IMR-90 (cell line): ENCODE measurements around the gene PHACTR3. TPM values are rescaled to one million over a fixed set of nuclear protein-coding genes. Genes with fewer than 3 reads are reported as not detected.

Source experiments
- ATAC-seq: fragments of 200-7000 bp; cut with Tn5 transposase; 2 replicates; pipeline ENCODE4 v1.9.1; 2020; ENCODE audit warnings: low read depth, mild to moderate bottlenecking, moderate library complexity
- BruUV-seq: library from RNA; stranded (reverse); fragments of 400-500 nt; replicated peaks from 2 replicates; lab custom pipeline; 2021; lab: Mats Ljungman, UMichigan
- CTCF ChIA-PET: fragments of 300-600 bp; formaldehyde crosslinking; extraction: SDS; loops from one replicate; lab custom pipeline; 2021; ENCODE audit warnings: antibody characterized with exemption; lab: Yijun Ruan, JAX
- POLR2A ChIA-PET: fragments of 300-600 bp; sonication (Branson Sonifier 250); formaldehyde crosslinking; loops from one replicate; lab custom pipeline; 2022; ENCODE audit warnings: antibody characterized with exemption; ENCODE audit not compliant: unreplicated experiment; lab: Charles Lee
- DNase-seq: peaks from one replicate; pipeline ENCODE4 v3.0.0; 2013
- H2AFZ ChIP-seq: replicated peaks from 2 replicates; pipeline ENCODE3; 2013; ENCODE audit warnings: low read length, mild to moderate bottlenecking; ENCODE audit not compliant: poor library complexity
- H2AK5ac ChIP-seq: 2 replicates; pipeline ENCODE4 v1.6.1; 2013; ENCODE audit warnings: low read depth, low read length, inconsistent platforms
- H2AK9ac ChIP-seq: replicated peaks from 2 replicates; pipeline ENCODE3; 2013; ENCODE audit warnings: mild to moderate bottlenecking, low read depth, low read length, moderate library complexity; ENCODE audit not compliant: poor library complexity
- H2BK120ac ChIP-seq: 2 replicates; pipeline ENCODE4 v1.6.1; 2013; ENCODE audit warnings: low read depth, low read length, inconsistent platforms
- H2BK15ac ChIP-seq: 3 replicates; pipeline ENCODE4 v1.6.1; 2013; ENCODE audit warnings: low read depth, low read length, inconsistent platforms
- H2BK20ac ChIP-seq: 2 replicates; pipeline ENCODE4 v1.6.1; 2013; ENCODE audit warnings: low read depth, mild to moderate bottlenecking, inconsistent platforms, low read length, moderate library complexity
- H2BK5ac ChIP-seq: 2 replicates; pipeline ENCODE4 v1.6.1; 2013; ENCODE audit warnings: mild to moderate bottlenecking, low read depth, low read length, inconsistent platforms; ENCODE audit not compliant: poor library complexity, severe bottlenecking
- H3K14ac ChIP-seq: replicated peaks from 2 replicates; pipeline ENCODE4 v1.6.1; 2013; ENCODE audit warnings: low read depth, low read length, inconsistent platforms
- H3K18ac ChIP-seq: 2 replicates; pipeline ENCODE4 v1.6.1; 2013; ENCODE audit warnings: low read depth, low read length, control low read depth
- H3K23ac ChIP-seq: 2 replicates; pipeline ENCODE4 v1.6.1; 2013; ENCODE audit warnings: low read depth, low read length, inconsistent platforms
- H3K27ac ChIP-seq: 2 replicates; pipeline ENCODE4 v1.5.1; 2013; ENCODE audit warnings: mild to moderate bottlenecking, control low read depth, low read length; ENCODE audit not compliant: insufficient read depth
- H3K27me3 ChIP-seq: 2 replicates; pipeline ENCODE4 v1.6.1; 2013; ENCODE audit warnings: low read length; ENCODE audit not compliant: control insufficient read depth, insufficient read depth
- H3K36me3 ChIP-seq: 2 replicates; pipeline ENCODE4 v1.6.1; 2013; ENCODE audit warnings: low read length, mixed read lengths; ENCODE audit not compliant: control insufficient read depth, insufficient read depth
- H3K4ac ChIP-seq: 2 replicates; pipeline ENCODE4 v1.6.1; 2013; ENCODE audit warnings: low read depth, low read length, inconsistent platforms
- H3K4me1 ChIP-seq: 2 replicates; pipeline ENCODE4 v1.6.1; 2013; ENCODE audit warnings: low read length, mixed read lengths; ENCODE audit not compliant: control insufficient read depth, insufficient read depth
- H3K4me2 ChIP-seq: 2 replicates; pipeline ENCODE4 v1.6.1; 2013; ENCODE audit warnings: low read depth, mild to moderate bottlenecking, control low read depth, low read length, moderate library complexity
- H3K4me3 ChIP-seq: 2 replicates; pipeline ENCODE4 v1.5.1; 2013; ENCODE audit warnings: low read depth, mild to moderate bottlenecking, control low read depth, low read length, moderate library complexity; ENCODE audit not compliant: insufficient read depth
- H3K56ac ChIP-seq: 2 replicates; pipeline ENCODE4 v1.6.1; 2013; ENCODE audit warnings: low read length, inconsistent platforms; ENCODE audit not compliant: insufficient read depth; ENCODE audit errors: extremely low read depth
- H3K79me1 ChIP-seq, 2 experiments: 2 replicates each; pipeline ENCODE4 v1.6.1; 2013; ENCODE audit warnings: low read length in 2 of 2, inconsistent platforms in 1 of 2, low read depth in 1 of 2
- H3K9ac ChIP-seq: 2 replicates; pipeline ENCODE4 v1.6.1; 2013; ENCODE audit warnings: low read depth, low read length, control low read depth
- H3K9me1 ChIP-seq: 2 replicates; pipeline ENCODE4 v1.6.1; 2013; ENCODE audit warnings: low read length, inconsistent platforms; ENCODE audit not compliant: insufficient read depth
- H3K9me3 ChIP-seq: 2 replicates; pipeline ENCODE4 v1.6.1; 2013; ENCODE audit warnings: low read length; ENCODE audit not compliant: control insufficient read depth, insufficient read depth
- H4K20me1 ChIP-seq: 2 replicates; pipeline ENCODE4 v1.6.1; 2013; ENCODE audit warnings: low read length, inconsistent platforms; ENCODE audit not compliant: insufficient read depth
- H4K5ac ChIP-seq: 2 replicates; pipeline ENCODE4 v1.6.1; 2013; ENCODE audit warnings: mild to moderate bottlenecking, low read depth, low read length, control low read depth
- H4K8ac ChIP-seq, 2 experiments: 2 replicates each; pipeline ENCODE4 v1.6.1; 2013; ENCODE audit warnings: low read depth in 2 of 2, low read length in 2 of 2, control low read depth in 1 of 2, inconsistent platforms in 1 of 2
- H4K91ac ChIP-seq: 2 replicates; pipeline ENCODE4 v1.6.1; 2013; ENCODE audit warnings: low read depth, low read length, inconsistent platforms; ENCODE audit not compliant: insufficient read depth
- BHLHE40 ChIP-seq: fragments of 150-350 bp; IDR thresholded peaks from 2 replicates; pipeline ENCODE4 v1.6.1; 2016; ENCODE audit warnings: mild to moderate bottlenecking, low read depth, low read length
- CEBPB ChIP-seq: IDR thresholded peaks from 2 replicates; pipeline ENCODE4 v1.6.1; 2012; ENCODE audit warnings: low read depth, low read length, improper control_type of control experiment
- CHD1 ChIP-seq: IDR thresholded peaks from 2 replicates; pipeline ENCODE4 v1.6.1; 2012; ENCODE audit warnings: low read depth, low read length, improper control_type of control experiment
- FOS ChIP-seq: fragments of 150-350 bp; IDR thresholded peaks from 2 replicates; pipeline ENCODE4 v1.6.1; 2016; ENCODE audit warnings: low read depth, low read length
- MAZ ChIP-seq: IDR thresholded peaks from 2 replicates; pipeline ENCODE4 v1.6.1; 2012; ENCODE audit warnings: low read depth, mild to moderate bottlenecking, low read length, improper control_type of control experiment, moderate library complexity, borderline replicate concordance
- MXI1 ChIP-seq: IDR thresholded peaks from 2 replicates; pipeline ENCODE4 v1.6.1; 2012; ENCODE audit warnings: low read depth, mild to moderate bottlenecking, low read length, moderate library complexity, borderline replicate concordance
- NFE2L2 ChIP-seq: fragments of 150-350 bp; IDR thresholded peaks from 2 replicates; pipeline ENCODE4 v1.6.1; 2016; ENCODE audit warnings: low read depth, mild to moderate bottlenecking, low read length
- POLR2A ChIP-seq: IDR thresholded peaks from 2 replicates; pipeline ENCODE4 v1.6.1; 2012; ENCODE audit warnings: mild to moderate bottlenecking, low read depth, low read length
- RAD21 ChIP-seq: IDR thresholded peaks from 2 replicates; pipeline ENCODE4 v1.6.1; 2012; ENCODE audit warnings: low read length, improper control_type of control experiment
- RFX5 ChIP-seq: IDR thresholded peaks from 2 replicates; pipeline ENCODE4 v1.8.0; 2012; ENCODE audit warnings: low read depth, mild to moderate bottlenecking, low read length, moderate library complexity
- SMC3 ChIP-seq: fragments of 150-350 bp; IDR thresholded peaks from 2 replicates; pipeline ENCODE4 v1.6.1; 2016; ENCODE audit warnings: low read depth, mild to moderate bottlenecking, antibody characterized with exemption, low read length, moderate library complexity
- WGBS, 2 experiments: methylation state at CpG; one replicate each; pipeline versions ENCODE4 v1.1.5 to v1.1.7; 2013; ENCODE audit warnings: missing lambda C conversion rate in 2 of 2; ENCODE audit not compliant: insufficient read length in 1 of 2; ENCODE audit errors: extremely low coverage in 2 of 2; 5-methylcytosine and 5-hydroxymethylcytosine counted together
- dilution Hi-C: fragments of 300-500 bp; cut with HindIII; formaldehyde crosslinking; loops from one replicate; pipeline ENCODE4 v1.14.3; 2018; ENCODE audit warnings: low sequenced_read_pairs; ENCODE audit not compliant: unreplicated experiment
- in situ Hi-C: fragments of 300-500 bp; cut with MboI; formaldehyde crosslinking; loops from 3 replicates; pipeline ENCODE4 v1.14.3; 2019; ENCODE audit warnings: low sequenced_read_pairs, inconsistent platforms, mixed read lengths
- intact Hi-C: fragments of 100-400 bp; cut with micrococcal nuclease; formaldehyde crosslinking; loops from 2 replicates; pipeline ENCODE4 v1.10.0; 2022
- polyA plus RNA-seq, 3 experiments: library from polyadenylated mRNA; depleted of rRNA; stranded (reverse); fragments of >200 nt; gene quantifications; 2 replicates each; pipeline ENCODE4 v1.2.3, GENCODE V29; 2012; ENCODE audit warnings: low replicate concordance in 1 of 3
- total RNA-seq: library from RNA; depleted of rRNA; stranded (reverse); fragments of >200 nt; gene quantifications from 2 replicates; pipeline ENCODE4 v1.2.3, GENCODE V29; 2012
- TF ChIP-seq, protein P1 (sequence below): fragments of 150-350 bp; IDR thresholded peaks from 2 replicates; pipeline ENCODE4 v1.6.1; 2017; ENCODE audit warnings: mild to moderate bottlenecking, antibody characterized with exemption, low read length, low read depth

Gene PHACTR3
- total and polyA plus RNA-seq, 2 of the 4 experiments (the other 2 are of a cell fraction): not detected

DNA sequence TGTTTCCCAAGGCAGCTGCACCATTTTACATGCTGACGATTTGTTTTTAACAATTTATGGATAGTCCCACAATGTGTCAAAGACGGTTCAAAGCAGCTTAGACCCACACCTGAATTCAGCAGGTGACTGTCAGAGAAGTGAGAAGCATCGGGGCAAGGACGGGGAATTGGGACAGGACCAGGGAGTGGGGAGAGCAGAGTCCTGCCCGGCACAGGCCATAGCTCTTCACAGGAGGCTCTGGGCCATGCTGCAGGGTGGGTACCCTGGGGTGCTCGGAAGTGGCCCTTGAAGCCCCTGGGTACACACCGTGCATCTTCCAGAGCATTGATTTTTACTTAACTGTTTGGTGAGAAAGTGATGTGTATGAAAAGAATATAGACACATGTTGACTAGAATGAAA is 33.2 kb upstream of the PHACTR3 start:
- H3K18ac ChIP-seq: no peak overlapping the region
- H2BK15ac ChIP-seq: no peak overlapping the region
- no peaks in the 10 kb centered on the region for H3K79me1 ChIP-seq
- no peak overlapping the region for H3K27ac ChIP-seq
- H3K14ac ChIP-seq: no peak overlapping the region
- H3K27me3 ChIP-seq: no peaks in the 10 kb centered on the region
- H2AK9ac ChIP-seq: no peak overlapping the region
- H3K4ac ChIP-seq: no peak overlapping the region
- H3K36me3 ChIP-seq: no peaks in the 10 kb centered on the region
- TF ChIP-seq MXI1 (no peak), SMC3 (no peak), POLR2A (no peak), RFX5 (no peak), NFE2L2 (no peak), FOS (no peak), CHD1 (no peak), BHLHE40 (no peak), RAD21 (no peak), MAZ (no peak), CEBPB (no peak)
- TF ChIP-seq, protein P1, sequence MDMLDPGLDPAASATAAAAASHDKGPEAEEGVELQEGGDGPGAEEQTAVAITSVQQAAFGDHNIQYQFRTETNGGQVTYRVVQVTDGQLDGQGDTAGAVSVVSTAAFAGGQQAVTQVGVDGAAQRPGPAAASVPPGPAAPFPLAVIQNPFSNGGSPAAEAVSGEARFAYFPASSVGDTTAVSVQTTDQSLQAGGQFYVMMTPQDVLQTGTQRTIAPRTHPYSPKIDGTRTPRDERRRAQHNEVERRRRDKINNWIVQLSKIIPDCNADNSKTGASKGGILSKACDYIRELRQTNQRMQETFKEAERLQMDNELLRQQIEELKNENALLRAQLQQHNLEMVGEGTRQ: no peak
- no peak overlapping the region for H3K9ac ChIP-seq
- H3K9me3 ChIP-seq: no peaks in the 10 kb centered on the region
- CTCF ChIA-PET: interaction anchor here (0.7 to 1.5 kb wide), 4 partner anchors 10 to 279 kb away, joined by 3 to 7 read pairs (median 4); no protein-coding TSS in a partner anchor
- no peaks in the 10 kb centered on the region for H3K4me1 ChIP-seq
- H3K4me2 ChIP-seq: no peak overlapping the region
- no peak overlapping the region for H4K5ac ChIP-seq
- H2AK5ac ChIP-seq: no peak overlapping the region
- dilution Hi-C loops: no loop called here
- BruUV-seq: no TSS peak
- no peak overlapping the region for H3K4me3 ChIP-seq
- no peak overlapping the region for H3K23ac ChIP-seq
- DNase-seq (no peak), ATAC-seq (no peak)
- no peaks in the 10 kb centered on the region for H4K20me1 ChIP-seq
- no peaks in the 10 kb centered on the region for H3K9me1 ChIP-seq
- in situ Hi-C loops: no loop called here
- no peak overlapping the region for H3K56ac ChIP-seq
- H2BK5ac ChIP-seq: no peak overlapping the region
- no peak overlapping the region for H2AFZ ChIP-seq
- POLR2A ChIA-PET: no interaction called here
- no peak overlapping the region for H2BK20ac ChIP-seq
- WGBS, 2 experiments: 67% methylated on average over 5 of the region's 7 CpGs; no CpG with 5 or more reads in 1 of the 2 experiments
- H4K91ac ChIP-seq: no peak overlapping the region
- no peak overlapping the region for H4K8ac ChIP-seq
- intact Hi-C loops: loop anchor here (10.0 kb wide), 1 partner anchor 374 kb away; the partner anchor contains the start of genes FAM217B and PPP1R3D
- no peak overlapping the region for H2BK120ac ChIP-seq
